ENCODE measurements around the gene PSMD9.
"Not testable (repeated sequence)": the region's sequence is repeated elsewhere in the genome, so short reads cannot be mapped to it uniquely, and the experiment has no call there.

DNA sequence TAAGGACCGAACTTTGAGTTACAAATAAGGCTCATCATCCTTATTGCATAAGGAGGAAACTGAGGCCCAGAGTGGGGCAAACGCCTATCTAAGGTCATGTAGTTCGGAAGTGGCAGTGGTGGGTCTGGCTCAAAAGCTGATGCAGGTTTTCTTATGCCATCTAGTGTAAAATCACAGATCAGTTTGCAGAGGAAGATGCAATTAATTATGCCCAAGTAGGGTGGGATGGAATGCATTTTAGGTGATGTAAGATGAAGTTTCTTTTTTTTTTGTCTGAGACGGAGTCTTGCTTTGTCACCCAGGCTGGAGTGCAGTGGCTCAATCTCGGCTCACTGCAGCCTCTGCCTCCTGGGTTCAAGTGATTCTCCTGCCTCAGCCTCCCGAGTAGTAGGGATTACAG is 1.1 kb downstream of the PSMD9 start:
- TF ChIP-seq POLR2AphosphoS5, EP300, POLR2A (IDR thresholded peaks at IDR 0.05): not testable (repeated sequence)
- TF ChIP-seq, protein P1, sequence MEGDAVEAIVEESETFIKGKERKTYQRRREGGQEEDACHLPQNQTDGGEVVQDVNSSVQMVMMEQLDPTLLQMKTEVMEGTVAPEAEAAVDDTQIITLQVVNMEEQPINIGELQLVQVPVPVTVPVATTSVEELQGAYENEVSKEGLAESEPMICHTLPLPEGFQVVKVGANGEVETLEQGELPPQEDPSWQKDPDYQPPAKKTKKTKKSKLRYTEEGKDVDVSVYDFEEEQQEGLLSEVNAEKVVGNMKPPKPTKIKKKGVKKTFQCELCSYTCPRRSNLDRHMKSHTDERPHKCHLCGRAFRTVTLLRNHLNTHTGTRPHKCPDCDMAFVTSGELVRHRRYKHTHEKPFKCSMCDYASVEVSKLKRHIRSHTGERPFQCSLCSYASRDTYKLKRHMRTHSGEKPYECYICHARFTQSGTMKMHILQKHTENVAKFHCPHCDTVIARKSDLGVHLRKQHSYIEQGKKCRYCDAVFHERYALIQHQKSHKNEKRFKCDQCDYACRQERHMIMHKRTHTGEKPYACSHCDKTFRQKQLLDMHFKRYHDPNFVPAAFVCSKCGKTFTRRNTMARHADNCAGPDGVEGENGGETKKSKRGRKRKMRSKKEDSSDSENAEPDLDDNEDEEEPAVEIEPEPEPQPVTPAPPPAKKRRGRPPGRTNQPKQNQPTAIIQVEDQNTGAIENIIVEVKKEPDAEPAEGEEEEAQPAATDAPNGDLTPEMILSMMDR (IDR thresholded peaks at IDR 0.05), result not testable (repeated sequence)
